ENCODE results near the gene PNPLA8.
"Not testable (repeated sequence)": the region's sequence is repeated elsewhere in the genome, so short reads cannot be mapped to it uniquely, and the experiment has no call there.

The PNPLA8 gene

DNA sequence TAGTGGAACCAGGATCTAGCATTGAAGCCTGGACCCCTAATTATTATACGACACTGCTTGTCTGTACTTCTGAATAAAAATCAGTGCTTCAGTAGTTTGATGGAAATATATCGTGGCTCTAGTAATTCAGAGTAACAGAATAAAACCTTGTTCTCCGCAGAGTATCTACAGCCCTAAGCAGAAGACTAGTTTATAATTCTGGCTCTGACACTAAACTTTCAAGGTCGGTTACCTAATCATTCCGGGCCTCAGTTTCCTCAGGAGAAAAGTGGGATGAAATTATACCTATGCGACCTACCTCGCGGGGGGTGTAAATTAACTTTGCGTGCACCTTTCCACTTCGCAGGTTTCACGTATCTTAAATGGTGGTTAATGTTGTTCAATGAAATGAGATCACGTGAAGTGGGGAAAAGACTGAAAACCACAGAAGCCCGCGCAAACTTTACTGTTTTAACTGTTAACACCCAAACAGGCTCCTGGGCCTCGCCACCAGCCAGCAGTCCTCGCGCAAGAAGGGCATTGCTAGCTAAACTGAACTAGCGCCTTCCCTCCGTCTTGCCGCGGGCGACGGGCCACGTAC is 43.0 kb upstream of the PNPLA8 start:
- peak overlapping the region; percentile 89 for H3K4me3 ChIP-seq (ENCODE audit: low read depth, low read length)
- DNase-seq (ENCODE audit: low read depth) = no peak
- TF ChIP-seq, protein P1, sequence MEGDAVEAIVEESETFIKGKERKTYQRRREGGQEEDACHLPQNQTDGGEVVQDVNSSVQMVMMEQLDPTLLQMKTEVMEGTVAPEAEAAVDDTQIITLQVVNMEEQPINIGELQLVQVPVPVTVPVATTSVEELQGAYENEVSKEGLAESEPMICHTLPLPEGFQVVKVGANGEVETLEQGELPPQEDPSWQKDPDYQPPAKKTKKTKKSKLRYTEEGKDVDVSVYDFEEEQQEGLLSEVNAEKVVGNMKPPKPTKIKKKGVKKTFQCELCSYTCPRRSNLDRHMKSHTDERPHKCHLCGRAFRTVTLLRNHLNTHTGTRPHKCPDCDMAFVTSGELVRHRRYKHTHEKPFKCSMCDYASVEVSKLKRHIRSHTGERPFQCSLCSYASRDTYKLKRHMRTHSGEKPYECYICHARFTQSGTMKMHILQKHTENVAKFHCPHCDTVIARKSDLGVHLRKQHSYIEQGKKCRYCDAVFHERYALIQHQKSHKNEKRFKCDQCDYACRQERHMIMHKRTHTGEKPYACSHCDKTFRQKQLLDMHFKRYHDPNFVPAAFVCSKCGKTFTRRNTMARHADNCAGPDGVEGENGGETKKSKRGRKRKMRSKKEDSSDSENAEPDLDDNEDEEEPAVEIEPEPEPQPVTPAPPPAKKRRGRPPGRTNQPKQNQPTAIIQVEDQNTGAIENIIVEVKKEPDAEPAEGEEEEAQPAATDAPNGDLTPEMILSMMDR (conservative IDR thresholded peaks at IDR 0.05; ENCODE audit: low read depth, low read length) = no peak

DNA sequence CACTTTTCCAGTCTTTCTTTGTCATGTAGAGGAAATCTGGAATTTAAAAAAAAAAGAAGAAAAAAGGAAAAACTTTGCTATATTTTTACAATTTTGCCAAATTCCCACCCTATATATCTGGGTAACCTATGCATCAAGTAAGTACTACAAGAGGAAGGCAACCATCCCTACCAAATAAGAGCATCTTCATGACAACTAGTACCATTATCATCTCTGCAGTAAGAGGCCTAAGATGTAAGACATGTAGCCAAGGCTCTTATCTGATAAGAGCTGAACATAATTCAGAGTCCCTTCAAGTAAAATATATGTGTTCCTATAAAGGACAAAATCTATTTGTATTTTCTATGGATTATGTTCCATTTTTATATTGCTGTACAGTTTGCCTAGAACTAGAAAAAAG is 40.1 kb upstream of the PNPLA8 start:
- H3K4me3 ChIP-seq (ENCODE audit: low read depth, low read length) = no peak overlapping the region
- TF ChIP-seq, protein P1 (conservative IDR thresholded peaks at IDR 0.05; ENCODE audit: low read depth, low read length) = no peak
- no peak for DNase-seq (ENCODE audit: low read depth)

DNA sequence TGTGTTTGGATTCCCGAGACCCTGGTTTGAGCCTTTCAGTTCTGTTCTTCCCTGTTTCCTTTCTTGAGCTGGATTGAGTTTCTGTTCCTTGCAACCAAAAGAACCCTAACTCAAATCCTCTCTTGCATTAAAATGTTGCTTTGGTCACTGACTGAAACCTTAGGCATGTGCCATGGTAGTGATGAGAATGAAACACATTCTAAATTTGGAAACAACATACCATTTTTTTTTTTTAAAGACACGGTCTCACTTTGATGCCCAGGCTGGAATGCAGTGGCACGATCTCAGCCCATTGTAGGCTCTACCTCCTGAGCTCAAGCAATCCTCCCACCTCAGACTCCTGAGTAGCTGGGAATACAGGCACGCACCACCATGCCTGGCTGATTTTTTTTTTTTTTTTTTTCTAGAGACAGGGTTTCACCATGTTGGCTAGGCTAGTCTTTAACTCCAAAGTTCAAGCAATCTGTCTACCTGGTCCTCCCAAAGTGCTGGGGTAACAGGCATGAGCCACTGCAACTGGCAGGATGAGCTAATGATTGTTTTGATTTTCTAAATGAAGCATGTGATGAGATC is 35.2 kb upstream of the PNPLA8 start:
- DNase-seq (ENCODE audit: low read depth) = peak; percentile 32
- no peak overlapping the region for H3K4me3 ChIP-seq (ENCODE audit: low read depth, low read length)
- TF ChIP-seq, protein P1 (conservative IDR thresholded peaks at IDR 0.05; ENCODE audit: low read depth, low read length) = no peak

DNA sequence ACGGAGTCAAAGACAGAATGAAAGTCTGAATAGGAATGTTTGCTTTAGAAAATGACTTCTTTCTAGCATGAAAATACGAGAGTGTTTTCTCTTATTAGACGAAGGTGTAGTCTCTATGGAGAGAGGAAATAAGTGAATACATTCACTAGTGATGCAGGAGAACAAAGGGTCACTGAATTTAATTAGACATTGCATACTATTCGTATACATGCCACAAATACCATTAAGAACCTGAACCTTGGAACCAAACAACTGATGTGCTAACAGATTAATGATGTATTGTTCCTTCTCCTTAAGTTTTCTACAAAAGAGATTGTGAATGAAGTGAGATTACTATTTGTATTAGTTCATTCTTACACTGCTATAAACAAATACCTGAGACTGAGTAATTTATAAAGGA is 33.3 kb upstream of the PNPLA8 start:
- TF ChIP-seq, protein P1 (conservative IDR thresholded peaks at IDR 0.05; ENCODE audit: low read depth, low read length) = no peak
- no peak for DNase-seq (ENCODE audit: low read depth)
- no peak overlapping the region for H3K4me3 ChIP-seq (ENCODE audit: low read depth, low read length)

DNA sequence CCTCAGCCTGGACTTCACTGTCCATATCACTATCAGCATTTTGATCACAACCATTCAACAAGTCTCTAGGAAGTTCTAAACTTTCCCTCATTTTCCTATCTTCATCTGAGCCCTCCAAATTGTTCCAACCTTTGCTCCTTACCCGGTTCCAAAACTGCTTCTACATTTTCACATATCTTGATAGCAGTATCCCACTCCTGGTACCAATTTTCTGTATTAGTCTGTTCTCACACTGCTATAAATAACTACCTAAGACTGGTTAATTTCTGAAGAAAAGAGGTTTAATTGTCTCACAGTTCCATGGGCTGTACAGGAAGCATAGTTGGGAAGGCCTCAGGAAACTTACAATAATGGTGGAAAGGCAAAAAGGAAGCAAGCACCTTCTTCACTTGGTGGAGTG is 31.7 kb upstream of the PNPLA8 start:
- no peak for DNase-seq (ENCODE audit: low read depth)
- H3K4me3 ChIP-seq (ENCODE audit: low read depth, low read length) = no peak overlapping the region
- TF ChIP-seq, protein P1 (conservative IDR thresholded peaks at IDR 0.05; ENCODE audit: low read depth, low read length) = no peak

DNA sequence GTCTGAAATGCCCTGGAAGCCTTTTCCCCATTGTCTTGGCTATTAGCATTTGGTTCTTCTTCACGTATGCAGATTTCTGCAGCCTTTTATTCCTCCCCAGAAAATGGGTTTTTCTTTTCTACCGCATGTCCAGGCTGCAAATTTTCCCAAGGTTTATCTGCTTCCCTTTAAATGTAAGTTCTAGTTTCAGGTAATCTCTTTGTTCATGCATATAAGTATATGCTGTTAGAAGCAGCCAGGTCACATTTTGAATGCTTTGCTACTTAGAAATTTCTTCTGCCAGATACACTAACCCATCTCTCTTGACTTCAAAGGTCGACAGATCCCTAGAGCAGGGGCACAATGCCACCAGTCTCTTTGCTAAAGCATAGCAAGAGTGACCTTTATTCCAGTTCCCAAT is 31.3 kb upstream of the PNPLA8 start:
- TF ChIP-seq, protein P1 (conservative IDR thresholded peaks at IDR 0.05; ENCODE audit: low read depth, low read length) = no peak
- H3K4me3 ChIP-seq (ENCODE audit: low read depth, low read length) = no peak overlapping the region
- no peak for DNase-seq (ENCODE audit: low read depth)

DNA sequence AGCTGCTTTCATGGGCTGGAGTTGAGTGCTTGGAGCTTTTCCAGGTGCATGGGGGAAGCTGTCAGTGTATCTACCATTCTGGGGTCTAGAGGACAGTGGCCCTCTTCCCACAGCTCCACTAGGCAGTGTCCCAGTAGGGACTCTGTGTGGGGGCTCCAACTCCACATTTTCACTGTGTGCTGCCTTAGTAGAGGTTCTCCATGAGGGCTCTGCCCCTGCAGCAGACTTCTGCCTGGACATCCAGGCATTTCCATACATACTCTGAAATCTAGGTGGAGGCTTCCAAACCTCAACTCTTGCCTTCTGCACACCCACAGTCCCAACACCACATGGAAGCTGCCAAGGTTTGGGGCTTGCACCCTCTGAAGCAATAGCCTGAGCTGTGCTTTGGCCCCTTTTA is 30.7 kb upstream of the PNPLA8 start:
- not testable (repeated sequence) for DNase-seq (ENCODE audit: low read depth); H3K4me3 ChIP-seq (ENCODE audit: low read depth, low read length)

DNA sequence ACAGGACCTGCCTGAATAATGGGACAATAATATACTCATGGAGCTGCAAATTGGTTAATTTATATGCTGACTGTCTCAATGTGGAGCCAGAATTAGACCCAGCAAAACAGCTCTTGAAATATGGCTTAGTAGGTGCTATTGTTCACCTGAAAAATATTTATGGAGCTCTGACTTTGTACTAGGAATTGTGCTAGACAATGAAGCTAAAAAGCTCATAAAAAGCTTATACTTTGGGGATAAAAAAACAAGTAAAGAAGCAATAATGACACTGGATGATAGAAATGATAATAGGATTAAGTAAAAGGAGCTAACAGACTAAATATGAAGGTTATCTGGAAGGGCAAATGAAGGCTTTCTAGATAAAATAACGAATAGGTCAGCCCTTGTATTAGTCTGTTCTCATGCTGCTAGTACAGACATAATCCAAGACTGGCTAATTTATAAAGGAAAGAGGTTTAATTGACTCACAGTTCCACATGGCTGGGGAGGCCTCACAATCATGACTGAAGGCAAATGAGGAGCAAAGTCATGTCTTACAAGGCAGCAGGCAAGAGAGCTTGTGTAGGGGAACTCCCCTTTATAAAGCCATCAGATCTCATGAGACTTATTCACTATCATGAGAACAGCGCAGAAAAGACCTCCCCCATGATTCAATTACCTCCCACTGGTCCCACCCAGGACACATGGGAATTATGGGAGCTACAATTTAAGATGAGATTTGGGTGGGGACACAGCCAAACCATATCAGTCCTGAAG is 22.4 kb upstream of the PNPLA8 start:
- not testable (repeated sequence) for H3K4me3 ChIP-seq (ENCODE audit: low read depth, low read length); DNase-seq (ENCODE audit: low read depth)

Measured in choroid plexus epithelial cell (primary cell).